Sciatic nerve (tissue), 2 donors: ENCODE results near the gene NFKB2. TPM values are rescaled to one million over a fixed set of nuclear protein-coding genes. Genes with fewer than 3 reads are reported as not detected.

Experiments used
- ATAC-seq: fragments of 200-7000 bp; cut with Tn5 transposase; one replicate; pipeline ENCODE4 v1.9.1; 2020; ENCODE audit warnings: mild to moderate bottlenecking, moderate library complexity
- DNase-seq: peaks from one replicate; pipeline ENCODE4 v3.0.0-alpha.2; 2020; ENCODE audit warnings: low spot score
- intact Hi-C: fragments of 100-400 bp; cut with DNase I; formaldehyde crosslinking; loops from one replicate; pipeline ENCODE4 v1.14.2; 2022
- total RNA-seq: library from RNA; stranded (reverse); fragmentation: NEBNext Ultra II Directional; extraction: Animal tissue kit (Norgen Biotek cat#: 25700); gene quantifications from one replicate; pipeline ENCODE4 v1.2.1, GENCODE V29; 2021
- donor health status: DM: no; HTN: no; CAD: no.
- donor health status: DM: no; HTN: no; CAD: no.

The NFKB2 gene
- total RNA-seq, 1 donor from 2014 or later: 64.1 TPM

DNA sequence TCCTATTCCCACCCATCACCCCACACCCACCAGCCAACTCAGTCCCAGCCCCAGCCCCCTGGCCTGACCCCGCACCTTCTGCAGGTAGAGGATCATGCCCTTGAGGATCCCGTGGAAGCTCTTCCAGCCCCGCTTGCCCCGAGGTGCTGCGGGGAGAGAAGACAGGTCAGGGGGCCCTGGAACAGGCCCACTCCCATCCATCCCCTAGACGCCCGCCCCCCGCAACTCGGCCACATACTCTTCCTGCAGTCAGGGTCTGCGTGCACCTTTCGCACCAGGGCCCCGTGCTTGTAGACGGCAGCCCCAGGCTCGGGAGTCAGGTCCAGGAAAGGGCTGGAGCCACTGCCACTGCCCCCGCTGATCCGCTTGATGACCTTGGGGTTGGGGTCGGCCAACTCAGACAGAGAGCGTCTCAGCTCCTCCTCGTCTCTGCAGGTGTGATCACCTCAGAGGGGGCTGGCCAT lies 9.6 kb downstream of the NFKB2 start:
- intact Hi-C loops: no loop called here
- no peak for DNase-seq

DNA sequence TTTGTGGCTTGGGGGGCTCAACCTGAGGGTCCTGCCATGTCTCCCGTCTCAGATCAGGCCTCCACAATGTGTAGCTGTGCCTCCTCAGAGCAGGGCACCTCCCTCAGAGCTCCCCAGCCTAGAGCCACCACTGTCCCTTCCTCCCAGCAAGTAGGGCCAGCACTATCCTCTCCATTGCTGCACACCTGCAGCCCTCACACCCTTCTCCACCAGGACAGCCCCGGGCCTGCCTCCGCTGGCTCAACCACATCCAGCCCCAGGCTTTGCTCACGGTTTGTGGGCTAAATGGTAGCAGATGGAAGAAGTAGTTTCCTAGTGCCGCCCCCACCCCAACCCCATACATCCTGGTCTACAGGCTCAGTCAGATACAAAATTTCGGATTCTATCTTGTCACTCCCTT lies 10.1 kb downstream of the NFKB2 start:
- DNase-seq (no peak), ATAC-seq (no peak)
- intact Hi-C loops: no loop called here

More for the DNA sequence above, 9.6 kb downstream of the NFKB2 start:
- ATAC-seq: no peak

DNA sequence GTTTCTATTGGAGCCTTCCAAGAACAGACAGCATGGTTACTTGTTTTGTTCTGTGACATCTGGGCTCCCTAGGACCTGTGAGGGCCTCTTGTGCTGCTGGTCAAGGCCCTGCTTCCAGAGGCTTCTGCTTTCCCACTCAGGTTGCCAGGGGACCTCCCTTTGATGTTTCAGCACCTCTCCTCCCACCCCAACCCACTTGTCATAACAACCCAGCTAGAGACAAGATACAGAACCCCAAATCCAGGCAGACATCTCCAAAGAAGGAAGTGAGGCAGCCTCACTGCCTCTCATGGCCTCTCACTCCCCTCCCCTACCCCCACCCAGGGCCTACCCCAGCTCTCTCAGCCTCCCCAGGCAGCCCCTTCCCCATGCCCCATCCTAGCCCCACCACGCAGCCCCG lies 11.3 kb downstream of the NFKB2 start:
- DNase-seq (no peak), ATAC-seq (no peak)
- intact Hi-C loops: no loop called here

- ATAC-seq (no peak), DNase-seq (no peak)
- intact Hi-C loops: no loop called here
These were observed 12.1 kb downstream of the NFKB2 start for GRCh38 chr10:102407425-102408130.

GRCh38 chr10:102408131-102408727 lies 12.7 kb downstream of the NFKB2 start:
- intact Hi-C loops: no loop called here
- DNase-seq: no peak
- ATAC-seq: no peak

GRCh38 chr10:102408728-102409603 lies 13.5 kb downstream of the NFKB2 start:
- ATAC-seq: peak; percentile 22
- peak; percentile 64 for DNase-seq
- intact Hi-C loops: no loop called here

DNA sequence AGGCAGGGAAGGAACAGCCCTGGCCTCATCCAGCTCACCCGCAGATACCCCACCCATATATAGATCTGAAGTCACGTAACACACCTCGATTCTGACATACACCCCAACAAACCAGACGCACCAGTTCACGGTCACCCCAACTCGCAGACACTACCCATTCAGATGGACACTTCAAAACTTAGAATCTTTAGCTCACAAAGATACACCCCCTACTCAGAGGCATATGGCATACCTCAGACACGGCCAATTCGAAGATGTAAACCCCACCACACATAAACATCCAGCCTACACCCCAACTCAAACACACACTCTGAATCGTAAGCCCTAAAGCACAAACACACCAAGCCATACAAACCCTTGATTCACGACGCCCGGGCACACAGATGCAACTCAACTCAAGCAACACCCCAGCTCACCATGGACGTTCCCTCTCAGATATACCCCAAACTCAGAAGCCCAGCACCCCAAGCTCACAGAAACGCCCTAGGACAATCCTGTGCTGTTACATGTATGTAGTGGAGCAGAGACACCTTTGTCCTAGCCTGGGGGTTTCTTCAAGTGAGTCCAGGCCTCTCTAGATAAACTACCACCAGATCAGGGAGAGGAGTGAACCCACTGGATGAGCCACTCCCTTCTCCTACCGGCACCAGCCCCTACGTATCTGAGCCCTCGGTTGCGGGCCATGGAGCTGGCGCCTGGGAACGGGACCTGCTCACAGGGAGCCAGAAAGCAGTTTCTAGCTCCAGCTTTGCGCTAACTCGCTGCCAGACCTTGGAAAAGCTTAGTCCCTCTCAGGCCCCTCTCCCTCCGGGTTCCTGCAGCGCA lies 14.3 kb downstream of the NFKB2 start:
- intact Hi-C loops: no loop called here
- ATAC-seq (no peak), DNase-seq (no peak)

DNA sequence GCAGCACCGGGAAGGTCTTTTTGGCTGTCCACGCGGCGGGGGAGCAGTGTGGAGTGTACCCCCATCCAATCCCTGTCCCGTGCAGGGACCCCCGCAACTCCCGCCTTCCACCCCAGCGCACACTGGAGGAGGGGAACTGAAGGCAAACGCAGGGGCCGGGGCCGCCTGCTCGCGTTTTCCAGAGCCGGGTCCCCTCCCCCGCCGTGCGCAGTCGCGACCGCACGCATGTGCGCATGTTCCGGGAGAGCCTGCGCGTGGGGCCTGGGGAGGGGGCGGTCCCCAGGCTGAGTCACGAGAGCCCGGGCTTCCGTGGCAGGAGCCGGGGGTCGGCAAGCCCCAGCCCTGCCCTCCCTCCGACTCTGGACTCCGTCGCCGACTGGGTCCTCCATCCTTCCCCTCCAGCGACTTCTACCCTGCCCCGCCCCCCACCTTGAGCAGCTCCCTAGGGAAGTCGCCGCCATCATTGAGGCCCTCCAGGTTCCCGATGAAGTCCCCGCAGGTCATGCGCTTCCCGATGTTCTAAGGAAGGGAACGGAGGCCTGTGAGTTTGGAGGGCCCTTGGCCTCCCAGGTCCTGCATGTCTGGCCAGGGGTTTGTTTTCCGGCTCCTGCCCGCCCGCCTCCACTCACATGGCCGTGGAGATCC lies 15.0 kb downstream of the NFKB2 start:
- intact Hi-C loops: no loop called here
- ATAC-seq (peak; percentile 9), DNase-seq (no peak)

DNA sequence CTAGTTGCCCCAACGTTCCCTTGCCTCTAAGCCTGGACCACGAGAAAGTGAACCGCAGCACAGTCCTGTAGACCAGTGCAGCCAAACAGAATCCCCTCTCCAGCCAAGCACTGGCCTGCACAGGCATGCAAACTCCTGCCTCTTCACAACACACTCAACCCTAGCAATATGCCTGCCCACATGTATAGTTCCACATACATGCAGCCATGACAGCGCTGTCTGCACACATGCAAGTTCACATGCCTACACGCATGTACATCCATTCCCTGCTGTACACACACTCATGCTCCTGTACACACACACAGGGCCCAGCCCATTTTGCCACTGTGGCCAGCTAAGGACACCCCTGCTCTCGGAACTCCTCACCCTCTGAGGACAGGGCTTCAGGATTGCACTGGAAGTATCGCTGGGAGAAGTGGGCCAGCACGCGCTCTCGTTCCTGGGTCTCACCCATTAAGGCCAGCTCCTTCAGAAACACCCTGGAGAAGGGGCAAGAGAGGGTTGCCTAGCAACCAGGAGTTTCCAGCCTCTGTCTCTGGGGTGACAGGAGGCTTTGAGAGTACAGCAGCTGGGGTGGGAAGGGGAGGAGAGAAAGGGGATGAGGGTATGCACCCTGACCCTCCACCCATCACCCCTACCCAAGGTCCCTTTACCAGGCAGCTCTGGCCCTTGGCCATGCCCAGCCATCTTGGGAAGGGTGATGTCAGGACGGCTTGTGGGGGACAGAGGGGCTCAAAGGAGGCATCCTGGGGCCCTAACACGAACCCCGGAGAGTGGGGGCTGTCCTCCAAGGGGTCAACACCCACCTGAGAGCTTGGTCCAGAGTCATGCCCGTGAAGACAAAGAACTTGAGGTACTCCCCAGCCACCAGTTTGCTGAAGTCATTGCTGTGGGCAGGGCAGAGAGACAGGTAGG lies 16.1 kb downstream of the NFKB2 start:
- intact Hi-C loops: no loop called here
- DNase-seq: no peak
- ATAC-seq: no peak

- intact Hi-C loops: no loop called here
- no peak for DNase-seq
- no peak for ATAC-seq
These were observed 16.8 kb downstream of the NFKB2 start for GRCh38 chr10:102412293-102412692.

- DNase-seq (no peak), ATAC-seq (no peak)
- intact Hi-C loops: no loop called here
These were observed 17.7 kb downstream of the NFKB2 start for GRCh38 chr10:102413053-102413705.

- intact Hi-C loops: no loop called here
- DNase-seq: no peak
These were observed 18.5 kb downstream of the NFKB2 start for GRCh38 chr10:102413806-102414561.

DNA sequence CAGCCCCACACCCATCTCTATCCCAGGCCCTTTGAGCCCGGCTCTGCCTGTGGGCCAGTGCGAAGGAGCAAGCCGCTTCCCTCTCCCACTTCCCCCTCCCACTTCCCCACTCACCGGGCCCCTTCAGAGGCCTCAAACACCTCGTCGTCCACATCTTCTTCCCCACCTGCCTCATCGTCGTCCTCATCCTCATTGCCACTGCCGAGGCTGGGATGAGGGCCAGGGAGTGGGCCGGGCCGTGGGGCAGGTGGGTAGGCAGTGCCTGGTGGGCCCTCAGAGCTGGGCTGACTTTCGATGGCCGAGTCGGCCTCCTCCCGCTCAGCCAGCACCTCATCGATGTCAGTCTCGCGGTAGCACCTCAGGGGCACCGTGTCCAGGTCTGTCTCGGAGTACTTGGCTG lies 19.2 kb downstream of the NFKB2 start:
- DNase-seq: no peak
- no peak for ATAC-seq
- intact Hi-C loops: no loop called here

More at GRCh38 chr10:102413806-102414561, 18.5 kb downstream of the NFKB2 start:
- ATAC-seq: no peak

GRCh38 chr10:102416283-102416682 lies 20.8 kb downstream of the NFKB2 start:
- ATAC-seq (no peak), DNase-seq (no peak)
- intact Hi-C loops: no loop called here

DNA sequence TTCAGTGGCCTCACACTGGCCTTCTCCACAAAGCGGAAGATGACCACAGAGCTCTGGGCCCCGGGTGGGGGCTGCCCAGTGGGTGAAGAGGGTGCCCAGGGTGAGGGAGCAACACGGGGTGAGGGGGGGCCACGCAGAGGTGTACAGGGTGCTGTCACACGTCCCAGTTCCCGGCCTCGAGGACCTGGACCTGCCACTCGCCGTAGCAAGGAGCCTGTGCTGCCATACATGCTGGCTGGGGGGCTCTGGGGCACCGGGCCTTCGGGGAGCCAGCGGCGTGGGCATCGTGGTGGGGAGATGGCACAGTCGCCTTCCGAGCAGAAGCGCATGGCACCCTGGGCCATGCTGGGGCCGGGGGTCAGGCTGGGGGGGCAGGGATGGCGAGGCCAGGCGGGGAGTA lies 21.2 kb downstream of the NFKB2 start:
- intact Hi-C loops: no loop called here
- ATAC-seq (no peak), DNase-seq (no peak)

DNA sequence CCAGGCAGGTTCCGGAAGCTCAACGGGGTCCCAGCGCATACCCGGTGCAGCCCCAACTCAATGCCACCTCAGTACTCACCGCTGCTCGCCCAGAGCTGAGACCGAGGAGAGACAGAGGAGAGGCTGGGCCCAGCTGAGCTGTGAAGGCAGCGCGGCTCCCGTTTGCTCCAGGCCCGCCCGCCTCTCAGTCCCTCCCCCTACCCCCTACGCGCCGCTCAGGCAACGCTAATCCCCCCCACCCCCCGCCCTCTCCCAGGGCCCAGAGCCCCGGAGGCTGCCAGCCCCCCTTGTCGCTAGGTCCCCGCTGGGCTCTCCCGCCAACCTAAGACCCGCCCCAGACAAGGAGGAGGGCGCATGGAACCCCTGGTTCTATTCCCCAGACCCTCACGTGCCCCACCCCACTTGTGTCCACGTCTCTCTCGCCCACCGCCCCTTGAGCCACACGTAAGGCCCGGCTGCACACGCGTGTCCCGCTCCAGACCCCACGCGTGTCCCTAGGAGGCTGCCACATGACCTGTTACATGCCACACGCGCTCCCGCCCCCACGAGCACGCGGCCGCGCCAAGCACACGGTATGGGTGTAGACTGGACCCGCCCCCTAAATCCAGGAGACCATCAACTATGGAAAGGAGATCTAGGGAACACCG lies 23.2 kb downstream of the NFKB2 start, which contains the start of gene PSD:
TSS of gene PSD (minus strand) at position 164 of the 647 bp plus-strand sequence. CDS start 1,747 bp downstream, outside the sequence.
- ATAC-seq (no peak), DNase-seq (no peak)
- intact Hi-C loops: no loop called here
